Fibroblast of peridontal ligament (primary cell): Measurements from ENCODE around the gene NDUFB6.
"Not testable (repeated sequence)": the region's sequence is repeated elsewhere in the genome, so short reads cannot be mapped to it uniquely, and the experiment has no call there.

Source experiments
- DNase-seq: peaks from one replicate; pipeline ENCODE4 v3.0.0-alpha.2; 2010; ENCODE audit errors: extremely low read depth

The NDUFB6 gene

DNA sequence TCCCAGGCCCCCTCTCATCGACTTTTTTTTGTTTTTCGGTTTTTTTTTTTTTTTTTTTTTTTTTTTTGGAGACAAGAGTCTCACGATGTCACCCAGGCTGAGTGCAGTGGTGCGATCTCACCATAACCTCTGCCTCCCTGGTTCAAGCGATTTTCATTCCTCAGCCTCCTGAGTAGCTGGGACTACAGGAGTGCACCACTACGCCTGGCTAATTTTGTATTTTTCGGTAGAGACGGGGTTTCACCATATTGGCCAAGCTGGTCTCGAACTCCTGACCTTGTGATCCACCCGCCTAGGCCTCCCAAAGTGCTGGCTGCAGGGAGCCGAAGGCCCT lies 48.4 kb downstream of the NDUFB6 start:
- DNase-seq = not testable (repeated sequence)

DNA sequence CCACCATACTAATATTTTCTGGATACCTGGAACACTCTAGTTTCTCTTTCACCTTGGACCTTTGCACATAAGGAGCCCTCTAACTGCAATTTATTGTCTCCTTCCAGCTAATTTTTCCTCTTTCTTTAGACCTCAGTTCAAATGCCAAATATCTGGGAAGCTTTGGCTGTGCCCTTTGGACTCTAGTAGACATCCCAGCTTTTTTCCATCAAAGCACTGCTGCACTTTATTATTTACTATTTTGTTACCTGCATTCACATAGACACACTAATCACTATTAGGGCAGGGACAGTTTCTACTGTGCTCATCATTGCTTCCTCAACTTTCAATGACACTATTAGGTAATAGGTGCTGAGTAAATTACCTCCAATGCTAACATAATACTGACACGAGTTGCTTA lies 49.0 kb downstream of the NDUFB6 start:
- no peak for DNase-seq

DNA sequence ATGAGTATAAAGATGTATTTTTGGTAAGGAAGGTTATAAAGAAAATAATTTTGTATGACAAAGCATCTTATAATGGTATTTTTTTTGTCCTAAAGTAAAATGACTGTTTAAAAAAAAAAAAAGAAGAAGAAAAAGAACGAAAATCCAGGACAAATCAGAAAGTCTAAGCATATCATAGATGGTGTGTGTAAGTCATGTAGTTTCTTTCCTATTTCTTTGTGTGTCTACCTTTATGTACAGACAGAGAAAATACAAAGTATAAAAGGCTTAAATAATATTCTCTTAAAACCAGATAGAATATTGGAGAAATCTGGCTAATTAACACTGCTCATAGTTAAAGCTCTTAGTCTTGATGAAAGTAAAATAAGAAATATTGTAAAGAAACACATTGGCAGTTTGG lies 54.7 kb downstream of the NDUFB6 start:
- DNase-seq = no peak

DNA sequence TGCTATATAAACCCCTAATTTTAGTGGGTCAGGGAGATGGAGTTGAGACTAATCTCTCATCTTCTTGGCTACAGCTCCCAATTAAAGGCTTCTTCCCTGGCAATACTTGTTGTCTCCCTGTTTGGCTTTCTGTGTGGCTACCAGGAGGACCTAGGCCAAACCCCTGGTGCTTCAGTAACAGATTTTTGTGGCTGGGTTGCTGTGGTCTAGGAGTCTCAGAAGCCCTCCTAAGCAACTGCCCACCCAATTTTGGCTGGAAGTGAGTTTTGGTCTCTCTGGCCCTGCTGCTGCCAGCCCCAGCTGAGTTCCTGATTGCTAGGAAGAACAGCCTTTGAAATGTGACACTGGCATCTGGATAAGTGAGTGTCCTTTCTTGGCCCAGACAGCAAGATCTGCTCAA lies 56.7 kb downstream of the NDUFB6 start:
- no peak for DNase-seq

DNA sequence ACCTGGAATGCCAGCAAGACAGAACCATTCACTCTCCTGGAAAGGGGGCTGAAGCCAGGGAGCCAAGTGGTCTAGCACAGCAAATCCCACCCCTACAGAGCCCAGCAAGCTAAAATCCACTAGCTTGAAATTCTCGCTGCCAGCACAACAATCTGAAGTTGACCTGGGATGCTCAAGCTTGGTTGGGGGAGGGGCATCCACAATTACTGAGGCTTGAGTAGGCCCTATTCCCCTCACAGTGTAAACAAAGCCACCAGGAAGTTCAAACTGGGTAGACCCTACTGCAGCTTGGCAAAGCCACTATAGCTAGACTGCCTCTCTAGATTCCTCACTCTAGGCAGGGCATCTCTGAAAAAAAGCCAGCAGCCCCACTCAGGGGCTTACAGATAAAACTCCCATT lies 64.2 kb downstream of the NDUFB6 start:
- no peak for DNase-seq

DNA sequence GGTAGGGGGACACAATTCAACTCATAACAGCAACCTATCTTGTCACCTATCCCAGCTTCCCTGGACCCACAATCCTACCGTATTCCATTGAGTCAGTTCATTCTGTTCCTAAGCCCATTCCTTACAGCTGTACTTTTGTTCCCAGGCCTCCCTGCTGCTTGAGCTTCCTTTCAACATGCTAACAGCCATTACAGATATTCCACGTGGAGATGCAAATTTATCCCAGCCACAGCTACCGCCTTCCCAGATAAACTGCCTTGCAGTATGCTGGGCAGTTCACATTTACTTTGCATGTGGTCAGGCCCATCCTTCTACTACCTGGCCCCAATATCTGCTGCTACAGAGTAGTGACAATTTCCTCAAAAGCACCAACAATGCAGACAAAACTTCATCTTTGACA lies 70.0 kb downstream of the NDUFB6 start:
- no peak for DNase-seq
